K562 (cell line): ENCODE results near the gene LHX5. TPM values are rescaled to one million over a fixed set of nuclear protein-coding genes. Genes with fewer than 3 reads are reported as not detected.

ENCODE experiments used
- ATAC-seq: fragments of 200-7000 bp; cut with Tn5 transposase; 3 replicates; pipeline ENCODE4 v1.9.1; 2020; ENCODE audit warnings: moderate library complexity
- BruUV-seq: library from RNA; stranded (reverse); fragments of 400-500 nt; replicated peaks from 2 replicates; lab custom pipeline; 2021; lab: Mats Ljungman, UMichigan
- CTCF ChIA-PET: fragments of 300-600 bp; formaldehyde crosslinking; extraction: SDS; loops from one replicate; lab custom pipeline; 2021; ENCODE audit warnings: low intra/inter-chr PET ratio; lab: Yijun Ruan, JAX
- POLR2A ChIA-PET: fragments of 300-600, 350-650 bp; sonication (Branson Sonifier 250); formaldehyde crosslinking; extraction: SDS; loops from one replicate; lab custom pipeline; 2021; ENCODE audit warnings: antibody characterized with exemption, inconsistent platforms; lab: Yijun Ruan, JAX
- DNase-seq, 4 experiments: peaks; one replicate each; pipeline versions ENCODE4 v3.0.0 to v3.0.0-alpha.2; 2011 to 2018; ENCODE audit warnings: low spot score in 3 of 4, mixed read lengths in 3 of 4; ENCODE audit errors: extremely low read depth in 1 of 4
- FAIRE-seq: peaks from 2 replicates; lab custom pipeline; 2011; peaks lifted over from hg19 to GRCh38; lab: Jason Lieb, UNC
- H2AFZ ChIP-seq: 2 replicates; pipeline ENCODE4 v1.6.0; 2011; ENCODE audit warnings: low read depth, low read length, control low read depth, inconsistent platforms
- H3K27ac ChIP-seq: fragments of 200-600 bp; 3 replicates; pipeline ENCODE4 v1.8.0; 2011; ENCODE audit warnings: low read depth, mild to moderate bottlenecking, control low read depth, inconsistent platforms, low read length, moderate library complexity, mixed read lengths; ENCODE audit errors: extremely low read depth
- H3K27me3 ChIP-seq, 2 experiments: fragments of 300-600 bp in 1 of 2; 2 replicates in 1 of 2; 3 replicates in 1 of 2; pipeline versions ENCODE4 v1.6.0 to v1.8.0; 2011; ENCODE audit warnings: inconsistent platforms in 2 of 2, low read length in 2 of 2, mild to moderate bottlenecking in 1 of 2, mixed read lengths in 1 of 2, moderate library complexity in 1 of 2; ENCODE audit not compliant: control insufficient read depth in 2 of 2, insufficient read depth in 2 of 2
- H3K36me3 ChIP-seq: fragments of 300-600 bp; 3 replicates; pipeline ENCODE4 v1.8.0; 2011; ENCODE audit warnings: mild to moderate bottlenecking, low read length, inconsistent platforms; ENCODE audit not compliant: control insufficient read depth, insufficient read depth
- H3K4me1 ChIP-seq, 2 experiments: fragments of 200-600 bp in 1 of 2; replicated peaks in 1 of 2; 2 replicates in 1 of 2; 3 replicates in 1 of 2; pipeline versions ENCODE4 v1.5.1 to v1.8.0; 2011; ENCODE audit warnings: inconsistent platforms in 2 of 2, low read length in 2 of 2, mild to moderate bottlenecking in 1 of 2, mixed read lengths in 1 of 2, moderate library complexity in 1 of 2; ENCODE audit not compliant: control insufficient read depth in 2 of 2, insufficient read depth in 2 of 2
- H3K4me2 ChIP-seq: 2 replicates; pipeline ENCODE4 v1.6.1; 2011; ENCODE audit warnings: low read length, control low read depth, inconsistent platforms, mixed read lengths; ENCODE audit not compliant: insufficient read depth
- H3K4me3 ChIP-seq: fragments of 200-600 bp; sonication (generic), shearing (Covaris generic); 2 replicates; pipeline ENCODE4 v1.5.1; 2016; ENCODE audit warnings: control low read depth, inconsistent platforms
- H3K79me2 ChIP-seq: fragments of 200-600 bp; 3 replicates; pipeline ENCODE4 v1.8.0; 2011; ENCODE audit warnings: low read length, inconsistent platforms; ENCODE audit not compliant: control insufficient read depth, insufficient read depth
- H3K9ac ChIP-seq, 2 experiments: 2 replicates each; pipeline versions ENCODE4 v1.6.0 to v1.6.1; 2011; ENCODE audit warnings: low read depth in 2 of 2, low read length in 2 of 2, control low read depth in 1 of 2, inconsistent platforms in 1 of 2, mild to moderate bottlenecking in 1 of 2, mixed read lengths in 1 of 2; ENCODE audit not compliant: insufficient read depth in 1 of 2
- H3K9me1 ChIP-seq: one replicate; pipeline ENCODE4 v1.6.0; 2011; ENCODE audit warnings: inconsistent platforms, mild to moderate bottlenecking, low read length, moderate library complexity; ENCODE audit not compliant: control insufficient read depth, insufficient read depth
- H3K9me3 ChIP-seq: replicated peaks from 2 replicates; pipeline ENCODE4 v1.5.1; 2011; ENCODE audit warnings: low read depth, low read length, inconsistent platforms; ENCODE audit not compliant: control insufficient read depth, insufficient read depth
- H4K20me1 ChIP-seq: replicated peaks from 2 replicates; pipeline ENCODE4 v1.6.1; 2011; ENCODE audit warnings: low read length, inconsistent platforms, mixed read lengths; ENCODE audit not compliant: control insufficient read depth, insufficient read depth
- HBP1 ChIP-seq: fragments of 450-650 bp; formaldehyde crosslinking; IDR thresholded peaks from 2 replicates; pipeline ENCODE4 v1.4.0; 2022; ENCODE audit warnings: missing genetic modification characterization
- PHTF2 ChIP-seq: fragments of 250-450 bp; sonication (Bioruptor Pico); IDR thresholded peaks from 2 replicates; pipeline ENCODE4 v1.5.0; 2021; ENCODE audit warnings: mild to moderate bottlenecking
- ZNF3 ChIP-seq: fragments of 250-450 bp; sonication (Bioruptor Pico); IDR thresholded peaks from 2 replicates; pipeline ENCODE4 v1.5.0; 2021; ENCODE audit warnings: mild to moderate bottlenecking, moderate library complexity
- WGBS: fragments of 100-300 bp; shearing (Covaris generic); methylation state at CpG from one replicate; pipeline ENCODE4 v1.1.6; 2016; ENCODE audit warnings: low coverage, mixed read lengths; ENCODE audit not compliant: insufficient coverage; ENCODE audit errors: missing lambda C conversion rate; 5-methylcytosine and 5-hydroxymethylcytosine counted together
- in situ Hi-C: fragments of 300-500 bp; cut with MboI; formaldehyde crosslinking; loops from 4 replicates; pipeline ENCODE4 v1.15.0; 2018; ENCODE audit warnings: inconsistent platforms, mixed read lengths
- intact Hi-C: fragments of 100-400 bp; cut with micrococcal nuclease; formaldehyde crosslinking; loops from 2 replicates; pipeline ENCODE4 v1.14.2; 2022
- polyA plus RNA-seq, 8 experiments: library from polyadenylated mRNA; depleted of rRNA in 4 of 8; stranded (reverse) in 5 of 8; unstranded in 3 of 8; fragments of >200 nt; fragmentation: Nextera tagmentation in 2 of 8; fragmentation: Illumina TruSeq in 1 of 8; extraction: Ambion mirVana in 2 of 8; extraction: Trizol in 1 of 8; gene quantifications; 2 replicates each; pipeline versions ENCODE4 v1.2.1 to v1.2.3, GENCODE V29; 2011 to 2014; ENCODE audit warnings: inconsistent platforms in 1 of 8, missing spikeins in 1 of 8
- total RNA-seq, 7 experiments: library from RNA; depleted of rRNA in 6 of 7; stranded (reverse); fragments of >200 nt in 6 of 7; fragmentation: Illumina TruSeq in 2 of 7; extraction: Trizol in 2 of 7; gene quantifications; 2 replicates each; pipeline versions ENCODE4 v1.2.1 to v1.2.3, GENCODE V29; 2011 to 2021; ENCODE audit warnings: low replicate concordance in 1 of 7

LHX5 gene
- total and polyA plus RNA-seq, 9 of the 15 experiments (the other 6 are each of a cell fraction or from before 2014, with no cell fraction given): 0.04 to 0.17 (median 0.05) TPM; not detected in 6

- no peak overlapping the region for H2AFZ ChIP-seq
- H4K20me1 ChIP-seq: no peaks in the 10 kb centered on the region
Measured at GRCh38 chr12:113453330-113453729, 18.3 kb downstream of the LHX5 start.

More at GRCh38 chr12:113453330-113453729, 18.3 kb downstream of the LHX5 start:
- Histone ChIP-seq H3K79me2 (no peaks in the 10 kb centered on the region), H3K4me3 (no peak overlapping the region), H3K4me1 (no peaks in the 10 kb centered on the region), H3K9ac (no peak overlapping the region), H3K36me3 (no peaks in the 10 kb centered on the region), H3K27ac (no peak overlapping the region), H3K9me3 (no peaks in the 10 kb centered on the region), H3K9me1 (no peaks in the 10 kb centered on the region), H3K27me3 (peaks cover 2 to 16% of the 10 kb centered on the region in 2 experiments; a peak in 3 of 5 replicates), H3K4me2 (no peak overlapping the region)
- in situ Hi-C loops (no loop called here), intact Hi-C loops (no loop called here)
- no TSS peak for BruUV-seq
- no peak for FAIRE-seq
- no peak for DNase-seq
- no peak for ATAC-seq
- TF ChIP-seq PHTF2 (CRISPR knock-in tag): no peak
- TF ChIP-seq HBP1 (CRISPR knock-in tag): no peak
- no peak for TF ChIP-seq ZNF3 (CRISPR knock-in tag)
- WGBS: 1% methylated on average over 6 of the region's 6 CpGs
- POLR2A ChIA-PET: interaction anchor here (0.5 to 0.7 kb wide), 2 partner anchors 131 to 251 kb away, joined by 3 to 4 read pairs; no protein-coding TSS in a partner anchor
- CTCF ChIA-PET: interaction anchor here (0.6 kb wide), 1 partner anchor 556 kb away, joined by 3 read pairs; no protein-coding TSS in a partner anchor
